ENCODE data around the gene SPINK2.

Gene SPINK2, protein sequence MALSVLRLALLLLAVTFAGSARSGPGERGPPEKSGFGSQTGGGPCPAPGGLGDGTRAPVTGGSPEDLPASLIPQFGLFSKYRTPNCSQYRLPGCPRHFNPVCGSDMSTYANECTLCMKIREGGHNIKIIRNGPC

DNA sequence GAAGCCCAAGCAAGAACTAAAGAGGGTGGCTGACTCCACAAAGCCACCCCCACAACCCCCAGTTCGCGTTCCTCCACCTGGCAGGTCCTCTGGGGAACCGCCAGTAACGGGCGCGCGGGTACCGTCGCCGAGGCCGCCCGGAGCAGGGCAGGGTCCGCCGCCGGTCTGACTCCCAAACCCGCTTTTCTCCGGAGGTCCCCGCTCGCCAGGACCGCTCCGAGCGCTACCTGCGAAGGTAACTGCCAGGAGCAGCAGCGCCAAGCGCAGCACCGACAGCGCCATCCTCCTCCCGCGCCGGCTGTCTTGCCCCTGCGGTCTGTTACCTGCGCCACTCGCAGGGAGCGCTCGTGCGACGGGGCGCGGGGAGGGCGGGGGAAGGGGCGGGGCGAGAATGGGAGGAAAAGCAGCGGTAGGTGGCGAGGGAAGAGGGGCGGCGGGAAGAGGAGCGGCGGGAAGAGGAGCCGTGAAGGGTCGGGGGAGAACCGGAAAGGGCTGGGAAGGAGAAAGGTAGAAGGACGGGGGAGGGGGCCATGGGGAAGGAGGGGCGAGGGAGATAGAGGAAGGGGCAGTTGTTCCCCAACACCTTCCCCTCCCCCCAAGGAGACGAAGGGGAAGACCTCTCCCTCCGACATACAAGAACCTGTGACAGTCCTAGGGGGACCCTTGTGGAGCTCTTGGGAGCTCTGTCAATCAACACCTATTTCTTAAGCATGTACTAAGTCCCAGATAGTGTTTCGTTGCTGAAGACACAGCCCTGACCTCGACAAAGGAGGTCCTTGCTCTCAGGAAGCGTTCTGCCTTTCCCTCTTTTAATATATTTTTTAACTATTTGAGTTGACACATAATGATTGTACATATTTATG is at the start of gene SPINK2:
TSS of gene SPINK2 (minus strand) at position 321 of the 863 bp plus-strand sequence. CDS start at position 282, 39 bp downstream.
- DNase-seq = peak; percentile 3

DNA sequence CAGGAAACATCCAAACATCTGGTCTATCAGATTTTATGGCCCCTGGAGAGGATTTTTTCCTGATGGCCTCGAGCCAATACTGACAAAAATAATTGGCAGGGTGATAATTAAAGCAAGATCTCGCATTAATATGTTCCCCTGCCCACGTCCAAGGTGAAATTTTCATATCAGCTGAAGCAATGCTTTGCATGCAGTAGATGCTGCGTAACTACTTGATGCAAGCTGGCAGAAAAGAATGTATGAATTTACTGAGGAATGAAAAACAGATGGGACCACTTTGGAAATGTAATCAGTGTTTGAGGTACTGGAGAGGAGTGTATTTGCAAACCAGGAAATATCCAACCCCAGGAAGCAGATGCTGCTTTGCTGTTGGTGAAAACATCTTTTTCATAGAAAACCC is 49.4 kb upstream of the SPINK2 start:
- DNase-seq = peak; percentile 44

DNA sequence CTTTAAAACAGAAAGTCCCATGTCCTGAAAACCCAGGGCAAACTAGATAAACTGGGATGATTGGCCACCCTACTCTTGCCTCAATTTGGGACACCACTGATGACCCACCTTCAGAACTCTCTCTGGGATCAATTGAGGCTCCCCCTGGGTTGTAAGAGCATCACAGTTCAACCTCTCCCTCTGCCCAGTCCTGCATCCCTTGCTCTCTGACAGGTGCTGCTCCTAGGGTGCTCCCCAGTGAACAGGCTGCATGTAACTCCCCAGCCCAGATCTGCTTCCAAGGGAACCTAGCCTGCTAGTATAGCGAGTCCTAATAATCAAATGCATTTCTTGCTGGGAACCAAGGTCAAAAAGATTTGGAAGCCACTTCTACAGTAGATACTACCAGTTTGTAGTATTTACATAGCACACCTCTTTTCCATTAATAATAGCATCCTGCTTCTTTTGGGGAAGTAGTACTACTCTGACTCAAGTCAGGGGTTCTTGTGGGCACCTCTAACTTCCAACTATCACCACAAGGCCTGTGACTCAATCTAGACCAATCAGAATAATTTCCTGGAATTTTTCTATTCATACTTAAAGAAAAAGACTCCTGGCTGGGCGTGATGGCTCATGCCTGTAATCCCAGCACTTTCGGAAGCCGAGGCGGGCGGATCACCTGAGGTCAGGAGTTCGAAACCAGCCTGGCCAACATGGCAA is 42.1 kb upstream of the SPINK2 start:
- no peak for DNase-seq

DNA sequence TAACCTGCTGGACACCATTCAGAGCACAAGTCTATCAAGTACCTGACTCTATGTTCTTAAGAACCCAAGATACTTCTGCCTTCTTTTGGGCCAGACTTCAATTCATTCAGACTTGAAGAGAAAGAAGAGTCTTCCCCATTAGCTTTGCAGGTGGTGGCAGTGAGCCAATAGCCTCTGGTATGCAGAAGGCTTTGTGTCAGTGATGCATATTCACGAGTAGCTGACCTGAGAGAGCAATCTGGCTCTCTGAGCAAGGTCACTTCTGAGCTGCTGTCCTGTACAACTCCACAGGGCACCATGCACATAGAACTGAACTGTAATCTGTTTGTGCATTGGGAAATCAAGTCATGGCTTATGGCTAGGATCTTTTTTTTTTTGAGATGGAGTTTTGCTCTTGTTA is 39.9 kb upstream of the SPINK2 start:
- DNase-seq = no peak

DNA sequence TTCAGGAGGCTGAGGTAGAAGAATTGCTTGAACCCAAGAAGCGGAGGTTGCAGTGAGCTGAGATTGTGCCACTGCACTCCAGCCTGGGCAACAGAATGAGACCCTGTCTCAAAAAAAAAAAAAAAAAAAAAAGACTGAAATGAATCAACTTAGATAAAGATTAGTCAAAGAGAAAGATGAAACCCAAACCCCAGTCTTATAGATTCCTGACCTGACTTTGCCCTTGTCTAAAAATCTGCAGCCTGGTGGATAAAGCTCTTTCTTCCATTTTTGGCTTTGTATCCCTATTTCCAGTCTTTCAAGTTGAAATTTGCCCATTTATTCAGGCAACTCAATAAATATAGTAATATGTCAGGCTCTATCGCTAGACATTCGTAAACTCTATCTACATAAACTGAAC is 39.3 kb upstream of the SPINK2 start:
- no peak for DNase-seq

DNA sequence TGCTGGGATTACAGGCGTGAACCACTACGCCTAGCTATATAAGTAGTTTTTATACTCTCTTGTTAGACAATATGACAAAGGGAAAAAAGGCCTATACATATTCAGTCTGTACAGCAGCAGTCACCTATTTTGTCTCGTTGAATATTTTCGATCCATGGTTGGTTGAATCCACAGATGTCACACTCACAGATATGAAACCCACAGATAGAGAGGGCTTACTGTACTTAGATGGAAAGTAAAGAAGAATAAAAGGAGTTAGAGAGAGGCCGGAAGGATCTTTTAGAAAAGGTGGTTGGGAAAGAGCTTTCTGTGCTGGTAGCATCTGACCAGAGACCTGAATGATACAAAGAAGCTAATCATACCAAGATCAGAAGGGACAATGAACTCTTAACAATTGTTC is 38.3 kb upstream of the SPINK2 start:
- no peak for DNase-seq

DNA sequence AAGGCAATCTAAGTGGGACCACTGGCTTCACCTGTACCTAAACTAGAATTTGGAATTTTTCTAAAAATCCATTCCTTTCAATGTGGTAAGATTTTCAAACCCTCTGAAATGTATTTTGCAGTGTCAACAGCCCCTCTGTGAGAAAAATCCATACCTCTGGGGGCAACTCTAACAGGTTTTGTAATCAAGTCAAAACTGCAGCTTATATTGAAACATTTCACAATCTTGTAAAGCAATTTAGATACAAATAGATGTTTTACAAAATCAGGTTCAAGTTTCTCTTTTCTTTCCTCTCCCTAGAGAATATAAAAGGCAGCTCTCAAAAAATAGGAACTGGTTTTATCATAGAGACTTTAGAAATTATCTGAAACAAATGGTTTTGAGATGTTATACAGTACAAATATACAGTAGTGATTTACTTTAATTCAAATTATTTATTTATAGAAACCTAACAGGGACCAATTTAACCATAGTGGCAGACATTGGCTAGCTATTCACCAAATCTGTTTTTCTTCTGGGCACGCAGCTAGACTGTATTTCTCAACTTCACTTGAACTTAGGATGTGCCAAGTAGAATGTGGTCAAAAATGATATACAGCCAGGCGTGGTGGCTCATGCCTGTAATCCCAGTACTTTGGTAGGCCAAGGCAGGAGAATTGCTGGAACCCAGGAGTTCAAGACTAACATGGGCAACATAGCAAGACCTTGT is 36.3 kb upstream of the SPINK2 start:
- DNase-seq = no peak

DNA sequence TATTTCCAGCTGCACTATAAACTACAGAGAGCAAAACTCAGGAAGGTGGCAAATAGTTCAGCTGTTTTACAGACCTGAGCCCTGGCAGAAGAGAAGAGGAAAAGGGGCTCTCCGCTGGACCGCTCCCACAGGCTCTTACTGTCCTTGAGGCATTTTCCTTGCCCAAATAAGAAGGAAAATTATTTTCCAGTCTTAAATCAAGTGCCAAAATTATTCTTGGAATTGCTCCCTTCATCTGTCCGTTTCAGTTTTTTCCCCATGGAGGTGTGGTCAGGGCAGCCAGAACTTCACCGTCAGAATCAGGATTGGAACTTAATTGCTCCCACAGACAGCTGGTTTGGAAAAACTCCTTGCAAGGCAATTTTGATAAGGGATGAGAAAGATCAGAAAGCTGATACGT is 35.2 kb upstream of the SPINK2 start:
- no peak for DNase-seq

DNA sequence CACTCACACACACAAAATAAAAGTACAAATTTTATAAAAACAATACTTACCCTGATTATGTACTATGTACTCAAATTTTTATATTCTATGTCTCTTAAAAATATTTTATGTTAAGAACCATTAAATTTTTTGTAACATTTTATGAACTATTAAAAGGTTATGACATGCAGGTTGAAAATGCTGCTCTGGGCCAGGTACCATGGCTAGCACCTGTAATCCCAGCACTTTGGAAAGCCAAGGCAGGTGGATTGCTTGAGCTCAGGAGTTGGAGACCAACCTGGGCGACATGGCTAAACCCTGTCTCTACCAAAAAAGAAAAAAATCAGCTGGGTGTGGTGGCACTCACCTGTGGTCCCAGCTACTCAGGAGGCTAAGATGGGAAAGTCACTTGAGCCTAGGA is 29.4 kb upstream of the SPINK2 start:
- no peak for DNase-seq

DNA sequence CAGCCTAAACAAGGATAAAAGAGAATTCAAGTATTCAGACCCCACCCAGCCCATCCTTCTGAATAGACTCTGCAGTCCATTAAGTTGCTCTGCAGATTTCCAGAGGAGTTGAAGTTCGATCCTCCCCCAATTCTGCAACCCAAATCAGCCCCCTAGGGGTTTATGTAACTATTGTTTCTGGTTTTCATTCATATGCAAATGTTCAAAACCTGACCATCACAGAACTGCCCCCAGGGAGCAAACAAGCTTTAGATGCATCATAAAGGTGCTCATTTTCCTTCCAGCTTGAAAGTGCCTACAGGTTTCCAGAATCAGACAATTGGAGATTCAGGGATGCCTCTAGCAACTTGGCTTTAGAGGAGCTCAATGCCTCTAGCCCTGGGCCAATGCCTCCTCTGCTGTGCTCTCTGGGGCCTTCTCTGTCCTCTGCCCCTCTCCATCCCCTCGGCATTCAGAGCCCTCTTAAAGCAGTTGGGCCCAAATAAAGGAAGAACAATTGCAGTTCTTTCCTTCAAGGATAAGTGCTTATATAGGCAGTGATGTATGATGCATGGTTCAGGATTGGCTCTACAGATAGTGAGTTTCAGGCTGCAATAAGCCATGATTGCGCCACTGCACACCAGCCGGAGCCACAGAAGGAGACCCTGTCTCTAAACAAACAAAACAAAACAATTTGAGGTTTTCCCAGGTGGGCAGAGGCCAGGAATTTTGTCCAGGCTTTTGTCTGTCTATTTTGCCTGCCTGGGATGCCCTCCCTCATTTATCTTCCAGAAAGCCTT is 23.5 kb upstream of the SPINK2 start:
- no peak for DNase-seq

DNA sequence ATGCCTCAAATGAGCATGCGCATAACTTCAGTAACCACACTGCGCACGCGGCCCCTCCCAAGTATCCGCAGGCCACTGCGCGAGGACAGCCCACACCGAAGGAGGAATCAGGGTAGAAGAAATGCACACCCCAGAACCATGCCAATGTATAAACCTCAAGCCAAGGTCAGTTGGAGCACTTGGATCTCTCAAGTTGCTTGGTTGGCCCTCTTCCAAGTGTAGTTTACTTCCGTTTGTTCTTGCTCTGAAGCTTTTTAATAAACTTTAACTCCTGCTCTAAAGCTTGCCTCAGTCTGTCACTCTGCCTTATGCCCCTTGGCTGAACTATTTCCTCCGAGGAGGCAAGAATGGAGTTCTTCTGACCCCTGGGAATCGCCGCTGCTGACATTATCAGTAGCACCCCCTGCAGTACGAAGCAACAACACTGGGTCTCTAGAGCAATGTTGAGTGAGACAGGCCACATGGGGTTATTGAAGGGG is 22.0 kb upstream of the SPINK2 start:
- no peak for DNase-seq

DNA sequence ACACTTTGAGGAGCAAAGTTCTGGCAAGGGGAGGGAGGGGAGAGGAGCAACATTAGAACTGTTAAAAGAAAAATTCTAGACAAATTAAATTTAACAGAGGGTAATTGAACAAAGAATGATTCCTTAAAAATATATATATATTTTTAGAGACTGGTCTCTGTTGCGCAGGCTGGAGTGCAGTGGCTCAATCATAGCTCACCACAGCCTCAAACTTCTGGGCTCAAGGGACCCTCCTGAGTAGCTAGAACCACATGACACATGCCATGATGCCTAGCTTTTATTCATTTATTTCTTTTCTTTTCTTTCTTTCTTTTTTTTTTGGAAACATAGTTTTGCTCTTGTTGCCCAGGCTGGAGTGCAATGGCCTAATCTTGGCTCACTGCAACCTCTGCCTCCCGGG is 19.1 kb upstream of the SPINK2 start:
- no peak for DNase-seq

DNA sequence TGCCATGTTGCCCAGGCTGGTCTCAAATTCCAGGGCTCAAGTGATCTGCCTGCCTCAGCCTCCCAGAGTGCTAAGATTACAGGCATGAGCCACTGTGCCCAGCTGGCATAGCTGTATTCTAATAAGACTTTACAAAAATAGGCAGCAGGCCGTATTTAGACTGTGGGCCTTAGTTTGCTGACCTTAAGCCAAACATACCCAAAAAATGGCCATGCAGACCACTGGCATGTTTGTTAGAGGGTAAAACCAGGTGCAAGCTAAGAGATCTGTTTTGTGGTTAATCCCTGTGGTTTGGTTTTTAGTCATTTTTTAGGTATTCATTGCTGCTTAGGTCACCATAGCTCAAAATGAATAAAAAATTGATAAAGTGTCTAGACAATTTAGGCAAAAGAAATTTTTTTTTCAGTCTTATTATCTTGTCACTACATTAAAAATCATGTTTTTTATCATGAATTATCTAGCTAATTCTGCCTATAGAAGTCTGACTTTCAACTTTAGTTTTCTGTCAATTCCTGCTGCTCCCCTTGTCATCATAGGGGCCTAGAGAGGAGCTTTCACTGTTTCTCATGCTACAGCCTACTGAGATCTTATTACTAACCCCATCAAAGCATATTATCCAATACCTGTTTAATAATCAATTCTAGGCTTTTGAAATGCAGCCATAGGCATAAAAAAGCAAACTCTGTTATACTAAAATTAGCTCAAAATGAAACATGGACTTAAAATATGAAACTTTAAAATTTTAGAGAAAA is 7.5 kb upstream of the SPINK2 start:
- no peak for DNase-seq

DNA sequence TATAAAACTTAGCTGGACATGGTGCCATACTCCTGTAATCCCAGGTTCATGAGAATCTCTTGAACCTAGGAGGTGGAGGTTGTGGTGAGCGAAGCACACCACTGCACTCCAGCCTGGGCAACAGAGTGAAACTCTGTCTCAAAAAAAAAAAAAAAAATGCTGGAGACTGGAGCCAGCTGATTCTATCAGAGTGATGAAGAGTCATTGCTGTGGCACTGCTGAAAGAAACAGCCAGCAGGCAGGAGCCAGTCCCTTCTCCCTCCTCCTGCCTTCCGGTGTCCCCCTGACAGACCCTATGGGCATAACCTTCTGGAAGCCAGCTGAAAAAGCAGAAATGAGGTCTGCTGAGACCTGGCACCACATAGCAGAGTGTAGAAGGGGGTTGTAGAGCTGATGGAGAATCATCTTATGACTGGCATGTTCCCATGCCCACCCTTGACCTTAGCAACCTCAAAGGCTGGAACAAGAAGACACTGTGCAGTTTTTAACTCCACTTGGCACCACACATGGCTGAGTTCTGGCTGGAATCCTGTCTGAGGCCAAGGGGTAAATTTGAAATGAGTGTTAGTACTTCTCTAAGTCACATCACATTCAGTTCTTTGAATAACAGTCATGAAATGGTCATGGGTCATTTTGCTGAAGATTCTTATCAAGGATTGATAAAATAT is 2.6 kb upstream of the SPINK2 start:
- DNase-seq = no peak

DNA sequence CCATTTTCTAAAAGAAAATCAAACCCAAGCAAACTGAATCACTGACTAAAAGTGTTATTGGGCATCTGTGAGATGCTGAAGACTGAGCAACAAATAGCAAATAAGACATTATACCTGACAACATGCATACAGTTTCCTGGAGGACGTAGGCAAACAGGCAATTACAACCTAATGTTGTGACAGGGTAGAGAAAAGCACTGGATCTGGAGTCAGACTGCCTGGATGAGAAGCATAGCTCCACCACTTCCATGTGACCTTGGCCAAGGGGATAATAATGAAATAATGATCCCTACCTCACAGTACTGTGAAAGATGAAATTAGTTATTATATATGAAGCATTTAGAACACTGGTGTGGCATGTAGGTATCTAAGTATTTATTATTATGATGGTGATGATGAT is 2.7 kb downstream of the SPINK2 start:
- DNase-seq = no peak

DNA sequence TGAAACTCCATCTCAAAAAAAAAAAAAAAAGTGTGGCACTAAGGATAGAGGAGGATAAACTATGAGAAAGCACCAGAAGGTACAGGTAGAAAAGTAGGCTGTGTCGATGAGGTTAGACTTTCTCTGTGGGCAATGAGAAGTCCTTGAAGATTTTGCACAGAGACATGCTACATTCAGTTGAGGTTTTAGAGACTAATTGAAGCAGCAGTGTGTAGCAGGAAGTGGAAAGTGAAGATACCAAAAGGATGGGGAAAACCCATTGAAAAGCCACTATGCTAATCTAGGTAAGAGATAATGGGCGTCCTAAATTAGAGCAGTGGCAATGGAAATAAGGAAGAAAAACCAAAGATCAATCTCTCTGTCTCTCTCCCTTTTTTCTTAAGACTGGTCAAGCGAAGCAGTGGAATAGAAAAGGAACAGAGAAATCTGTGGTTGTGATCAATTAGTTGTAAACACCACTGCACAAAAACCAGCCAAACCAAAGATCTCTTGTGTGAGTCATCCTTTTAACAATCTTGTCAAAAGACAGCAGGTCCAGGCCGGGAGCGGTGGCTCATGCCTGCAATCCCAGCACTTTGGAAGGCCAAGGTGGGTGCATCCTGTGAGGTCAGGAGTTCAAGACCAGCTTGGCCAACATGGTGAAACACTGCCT is 3.5 kb downstream of the SPINK2 start:
- DNase-seq = no peak

DNA sequence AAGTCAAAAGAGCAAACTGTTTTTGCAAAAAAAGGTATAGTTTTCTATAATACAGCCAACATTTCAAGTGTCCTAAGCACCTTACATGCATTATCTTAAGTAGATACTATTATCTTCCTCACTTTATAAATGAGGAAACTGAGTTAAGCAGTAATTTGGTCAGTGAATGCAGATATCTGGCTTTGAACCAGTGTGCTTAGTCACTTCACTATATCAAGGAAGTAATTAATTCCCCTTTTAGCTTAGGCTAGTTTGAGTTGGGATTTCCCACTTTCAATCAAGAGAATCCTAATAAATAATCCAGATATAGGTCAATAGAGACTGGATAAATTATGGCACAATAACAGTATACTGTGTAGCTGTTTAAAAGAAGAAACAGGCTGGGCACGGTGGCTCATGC is 14.8 kb downstream of the SPINK2 start:
- no peak for DNase-seq

DNA sequence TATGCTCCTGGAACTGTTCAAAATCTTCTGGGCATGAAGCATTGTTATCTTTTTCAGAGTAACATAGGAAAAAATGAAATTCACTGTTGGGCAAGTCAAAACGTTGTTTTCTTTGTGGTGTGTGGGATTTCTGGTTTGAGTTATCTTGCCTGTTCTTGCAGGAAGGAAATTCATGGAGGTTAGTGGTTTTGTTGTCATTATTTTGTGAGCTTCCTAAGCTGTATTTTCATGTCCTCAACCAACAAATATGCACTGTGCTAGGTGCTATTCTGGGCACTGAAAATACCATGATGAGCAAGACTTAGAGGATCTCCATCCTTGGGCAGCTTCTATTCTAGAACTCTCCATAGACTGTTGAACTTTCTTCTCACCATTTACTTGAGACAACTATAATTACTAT is 16.9 kb downstream of the SPINK2 start:
- no peak for DNase-seq

DNA sequence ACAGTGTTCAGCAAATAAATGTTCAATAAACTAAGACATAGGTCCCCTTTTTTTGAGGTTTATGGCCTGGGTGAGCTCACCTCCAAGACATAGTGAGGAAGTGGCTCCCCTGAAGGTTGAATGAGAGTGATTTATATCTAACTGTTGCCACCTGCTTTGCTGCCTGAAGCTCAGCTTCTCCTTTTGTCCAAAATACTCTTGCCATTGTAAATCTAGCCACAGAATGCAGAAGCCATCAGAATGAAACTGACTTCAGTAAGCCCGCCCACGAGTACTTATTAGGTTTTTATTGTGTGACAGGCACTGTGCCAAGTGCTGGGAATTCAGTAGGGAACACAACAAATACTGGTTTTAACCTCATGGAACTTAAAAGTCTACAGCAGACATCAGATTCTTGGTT is 18.0 kb downstream of the SPINK2 start:
- no peak for DNase-seq

All from NCI-H2081 treated with DMSO at 0.1 percent for 48 hours (cell line).